Measurements from ENCODE around the gene ADGRD2. TPM values are rescaled to one million over a fixed set of nuclear protein-coding genes. Genes with fewer than 3 reads are reported as not detected.

The ADGRD2 gene
- 1.2 and 1.5 TPM in 2 replicates for total RNA-seq (2021)
- long read RNA-seq = 0 reads

GRCh38 chr9:124450241-124450924 lies at the start of gene ADGRD2:
Gene ADGRD2, plus strand, starts transcription at chr9:124450451. Its CDS starts 1,216 bp downstream, at chr9:124451667.
- Histone ChIP-seq H3K23me2 (ENCODE audit: insufficient read length, low read depth, low read length, poor library complexity, severe bottlenecking) (peaks cover 5% of the 10 kb centered on the region), H3K14ac (ENCODE audit: insufficient read depth, low read length) (no peak within 1 kb of the TSS), H3K4ac (ENCODE audit: low read depth, low read length) (no peak within 1 kb of the TSS), H2BK15ac (ENCODE audit: low read depth, low read length) (no peak within 1 kb of the TSS), H3K9me3 (ENCODE audit: control insufficient read depth, low read depth, low read length) (no peaks in the 10 kb centered on the region), H3K4me2 (ENCODE audit: insufficient read depth, insufficient read length, low read length) (peak within 1 kb of the TSS; percentile 42), H4K20me1 (ENCODE audit: control insufficient read depth, insufficient read depth, insufficient read length) (no peaks in the 10 kb centered on the region), H2BK20ac (ENCODE audit: low read depth, low read length, poor library complexity, severe bottlenecking) (no peak within 1 kb of the TSS), H3K79me2 (ENCODE audit: insufficient read depth, low read length) (no peaks in the 10 kb centered on the region), H3T11ph (ENCODE audit: low read length) (no peak within 1 kb of the TSS), H4K5ac (ENCODE audit: insufficient read length, low read depth, low read length) (no peak within 1 kb of the TSS), H3K79me1 (ENCODE audit: insufficient read depth, low read depth, low read length, poor library complexity, severe bottlenecking) (no peaks in the 10 kb centered on the region), H3K27me3 (ENCODE audit: insufficient read depth, low read length) (peaks cover 12% of the 10 kb centered on the region), H3K56ac (ENCODE audit: insufficient read length, low read depth, low read length) (no peak within 1 kb of the TSS), H2AK5ac (ENCODE audit: insufficient read length, low read length) (no peak within 1 kb of the TSS), H3K4me1 (ENCODE audit: insufficient read depth, low read length) (no peaks in the 10 kb centered on the region; the same call in 1 of the 2 replicates), H4K8ac (replicated peaks; ENCODE audit: insufficient read length, low read depth, low read length) (no peak within 1 kb of the TSS), H2AFZ (ENCODE audit: low read length) (no peak within 1 kb of the TSS), H3K9ac (ENCODE audit: extremely low read depth, insufficient read length, low read length) (no peak within 1 kb of the TSS), H2BK12ac (ENCODE audit: insufficient read length, low read depth, low read length) (no peak within 1 kb of the TSS), H3K27ac (ENCODE audit: insufficient read length, low read depth, low read length) (no peak within 1 kb of the TSS), H4K91ac (ENCODE audit: insufficient read length, low read depth, low read length) (no peak within 1 kb of the TSS), H2BK120ac (ENCODE audit: low read depth, low read length, poor library complexity, severe bottlenecking) (no peak within 1 kb of the TSS), H2BK5ac (ENCODE audit: insufficient read length, low read length) (no peak within 1 kb of the TSS), H3K18ac (ENCODE audit: insufficient read length, low read depth, low read length) (no peak within 1 kb of the TSS), H3K23ac (ENCODE audit: insufficient read length, low read depth, low read length) (no peak within 1 kb of the TSS)
- peaks cover 13 to 22% of the 10 kb centered on the region in 2 experiments for H3K4me1 Mint-ChIP-seq
- TF ChIP-seq, protein P1, sequence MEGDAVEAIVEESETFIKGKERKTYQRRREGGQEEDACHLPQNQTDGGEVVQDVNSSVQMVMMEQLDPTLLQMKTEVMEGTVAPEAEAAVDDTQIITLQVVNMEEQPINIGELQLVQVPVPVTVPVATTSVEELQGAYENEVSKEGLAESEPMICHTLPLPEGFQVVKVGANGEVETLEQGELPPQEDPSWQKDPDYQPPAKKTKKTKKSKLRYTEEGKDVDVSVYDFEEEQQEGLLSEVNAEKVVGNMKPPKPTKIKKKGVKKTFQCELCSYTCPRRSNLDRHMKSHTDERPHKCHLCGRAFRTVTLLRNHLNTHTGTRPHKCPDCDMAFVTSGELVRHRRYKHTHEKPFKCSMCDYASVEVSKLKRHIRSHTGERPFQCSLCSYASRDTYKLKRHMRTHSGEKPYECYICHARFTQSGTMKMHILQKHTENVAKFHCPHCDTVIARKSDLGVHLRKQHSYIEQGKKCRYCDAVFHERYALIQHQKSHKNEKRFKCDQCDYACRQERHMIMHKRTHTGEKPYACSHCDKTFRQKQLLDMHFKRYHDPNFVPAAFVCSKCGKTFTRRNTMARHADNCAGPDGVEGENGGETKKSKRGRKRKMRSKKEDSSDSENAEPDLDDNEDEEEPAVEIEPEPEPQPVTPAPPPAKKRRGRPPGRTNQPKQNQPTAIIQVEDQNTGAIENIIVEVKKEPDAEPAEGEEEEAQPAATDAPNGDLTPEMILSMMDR (conservative IDR thresholded peaks at IDR 0.05) = peak; percentile 25; the same call in 1 of the 3 replicates
- WGBS (ENCODE audit: extremely low coverage, insufficient read length, low lambda C conversion rate) = no CpG with 5 or more reads among the region's 41 CpGs
- DNase-seq = peak; percentile 95
- H3K27me3 Mint-ChIP-seq (ENCODE audit: low read depth) = peaks cover 33% of the 10 kb centered on the region
- H3K27ac Mint-ChIP-seq = peak within 1 kb of the TSS; percentile 23 to 65 (median 24); a peak in 2 of 7 replicates
- no peaks in the 10 kb centered on the region for H3K9me3 Mint-ChIP-seq
- H3K36me3 Mint-ChIP-seq (ENCODE audit: insufficient read depth in 1 of 3, low read depth in 3 of 3) = no peaks in the 10 kb centered on the region
- H3K4me3 Mint-ChIP-seq = peak within 1 kb of the TSS; percentile 63 to 83

All from H9 (cell line).